Measurements from ENCODE around the gene CBX7. TPM values are rescaled to one million over a fixed set of nuclear protein-coding genes. Genes with fewer than 3 reads are reported as not detected.
A peak's percentile ranks its signal among the peaks of the same experiment; 100 is the strongest.

Gene CBX7
- total RNA-seq, 2 donors from 2014 or later: 21.5 to 82.9 TPM

DNA sequence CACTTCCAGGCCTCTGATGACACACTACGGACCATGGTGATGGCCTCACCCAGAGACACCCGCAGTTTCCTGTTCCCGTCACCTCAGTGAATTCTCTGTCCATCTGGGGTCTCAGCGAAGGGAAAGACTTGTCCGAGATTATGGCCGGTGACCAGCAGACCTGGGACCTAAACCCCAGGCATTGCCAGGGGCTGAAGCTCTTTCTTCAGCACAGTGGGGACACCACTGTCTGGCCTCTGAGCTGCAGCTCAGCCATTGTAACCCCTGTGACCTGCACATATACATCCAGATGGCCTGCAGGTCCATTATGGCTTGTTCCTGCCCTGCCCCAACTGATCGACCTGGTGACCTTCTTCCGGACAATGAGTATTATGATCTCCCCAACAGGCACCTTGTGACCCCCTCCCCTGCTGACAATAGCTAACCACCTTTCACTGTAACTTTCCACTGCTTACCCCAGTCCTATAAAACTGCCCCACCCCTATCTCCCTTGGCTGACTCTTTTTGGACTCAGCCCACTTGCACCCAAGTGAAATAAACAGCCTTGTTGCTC, 22.3 kb downstream of the CBX7 start:
- no peak overlapping the region for H3K4me3 Mint-ChIP-seq
- no peaks in the 10 kb centered on the region for H3K9me3 Mint-ChIP-seq
- no peaks in the 10 kb centered on the region for H3K27me3 Mint-ChIP-seq
- no peak for ATAC-seq (replicated peaks)
- H3K4me1 Mint-ChIP-seq: no peaks in the 10 kb centered on the region
- no peak overlapping the region for H3K27ac Mint-ChIP-seq
- no peaks in the 10 kb centered on the region for H3K36me3 Mint-ChIP-seq (ENCODE audit: low read depth)

DNA sequence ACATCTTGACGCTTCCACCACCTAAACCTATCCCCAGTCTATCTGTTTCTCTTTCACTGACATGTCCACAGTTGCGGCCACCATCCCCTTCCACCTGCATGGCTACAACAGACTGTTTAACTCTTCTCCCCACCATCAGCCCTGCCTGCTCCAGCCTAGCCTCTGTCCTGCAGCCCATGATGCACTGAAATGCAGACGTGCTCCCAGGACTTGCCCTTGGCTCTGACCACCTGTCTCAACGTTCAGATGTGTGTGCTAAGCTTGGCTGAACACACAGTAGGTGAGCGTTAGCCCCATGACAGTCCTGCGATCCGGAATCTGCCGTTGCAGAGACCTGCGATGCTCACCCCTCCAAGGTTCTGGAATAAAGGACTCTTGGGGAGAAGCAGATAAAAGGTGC, 22.7 kb downstream of the CBX7 start:
- no peaks in the 10 kb centered on the region for H3K27me3 Mint-ChIP-seq
- H3K4me1 Mint-ChIP-seq: no peaks in the 10 kb centered on the region
- no peak for ATAC-seq (replicated peaks)

DNA sequence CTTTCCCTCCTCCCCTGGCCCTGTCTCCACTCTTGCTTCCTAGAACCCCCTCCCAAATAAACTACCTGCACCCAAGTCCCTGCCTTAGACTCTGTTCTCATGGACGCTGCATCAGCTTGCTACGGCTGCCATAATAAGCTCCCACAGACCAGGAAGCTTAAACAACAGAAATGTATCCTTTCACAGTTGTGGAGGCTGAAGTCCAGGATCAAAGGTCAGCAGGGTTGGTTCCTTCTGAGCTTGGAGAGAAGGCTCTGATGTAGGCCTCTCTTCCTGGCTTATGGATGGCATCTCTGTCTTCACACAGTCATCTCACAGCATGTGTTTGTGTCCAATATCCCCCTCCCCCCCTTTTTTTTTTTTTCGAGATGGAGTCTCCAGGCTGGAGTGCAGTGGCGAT, 23.4 kb downstream of the CBX7 start:
- Mint-ChIP-seq H3K4me1 (no peaks in the 10 kb centered on the region), H3K36me3 (ENCODE audit: low read depth) (no peaks in the 10 kb centered on the region), H3K27ac (no peak overlapping the region), H3K27me3 (no peaks in the 10 kb centered on the region), H3K4me3 (no peak overlapping the region), H3K9me3 (no peaks in the 10 kb centered on the region)
- ATAC-seq (replicated peaks): no peak

More for the DNA sequence above, 22.7 kb downstream of the CBX7 start:
- no peak overlapping the region for H3K4me3 Mint-ChIP-seq
- H3K27ac Mint-ChIP-seq: no peak overlapping the region
- no peaks in the 10 kb centered on the region for H3K36me3 Mint-ChIP-seq (ENCODE audit: low read depth)
- H3K9me3 Mint-ChIP-seq: no peaks in the 10 kb centered on the region

DNA sequence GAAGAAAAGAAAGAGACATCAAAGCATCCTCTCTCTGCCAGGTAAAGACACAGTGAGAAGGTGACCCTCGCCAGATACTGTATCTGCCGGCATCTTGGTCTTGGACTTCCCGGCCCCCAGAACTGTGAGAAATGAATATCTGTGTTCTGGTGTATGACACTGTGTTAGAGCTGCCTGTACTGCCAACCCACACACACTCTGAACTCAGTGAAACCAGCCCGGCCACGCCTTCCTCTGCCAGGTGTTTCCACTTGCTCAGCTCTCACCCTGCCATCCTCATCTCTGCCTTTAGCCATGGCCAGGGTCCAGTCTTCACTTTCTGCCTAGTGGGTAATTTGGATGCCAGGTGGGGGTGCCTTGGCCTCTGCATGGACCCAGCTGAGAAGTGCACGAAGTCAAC, 24.0 kb downstream of the CBX7 start:
- Mint-ChIP-seq H3K4me3 (no peak overlapping the region), H3K9me3 (no peaks in the 10 kb centered on the region), H3K27me3 (no peaks in the 10 kb centered on the region), H3K36me3 (ENCODE audit: low read depth) (no peaks in the 10 kb centered on the region), H3K4me1 (no peaks in the 10 kb centered on the region), H3K27ac (no peak overlapping the region)
- ATAC-seq (replicated peaks): peak; percentile 74

DNA sequence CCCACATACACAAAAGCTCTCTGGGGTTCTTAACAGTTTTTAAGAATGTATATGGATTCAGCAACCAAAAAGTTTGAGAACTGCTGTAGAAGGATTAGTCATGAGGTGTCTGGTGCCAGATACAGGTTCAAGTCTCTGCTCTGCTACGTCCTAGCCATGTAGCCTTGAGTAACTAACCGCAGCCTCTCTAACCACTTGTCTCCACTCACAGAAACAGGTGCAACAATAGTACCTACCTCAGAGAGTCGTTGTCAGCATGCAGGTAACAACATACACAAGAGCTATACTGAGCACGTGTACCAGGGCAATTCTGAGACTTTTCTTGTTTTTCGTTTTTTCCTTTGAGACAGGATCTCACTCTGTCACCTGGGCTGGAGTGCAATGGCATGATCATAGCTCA, 26.9 kb downstream of the CBX7 start:
- Mint-ChIP-seq H3K4me3 (no peak overlapping the region), H3K27ac (no peak overlapping the region), H3K9me3 (no peaks in the 10 kb centered on the region), H3K36me3 (ENCODE audit: low read depth) (no peaks in the 10 kb centered on the region), H3K27me3 (no peaks in the 10 kb centered on the region), H3K4me1 (no peaks in the 10 kb centered on the region)
- ATAC-seq (replicated peaks): no peak

DNA sequence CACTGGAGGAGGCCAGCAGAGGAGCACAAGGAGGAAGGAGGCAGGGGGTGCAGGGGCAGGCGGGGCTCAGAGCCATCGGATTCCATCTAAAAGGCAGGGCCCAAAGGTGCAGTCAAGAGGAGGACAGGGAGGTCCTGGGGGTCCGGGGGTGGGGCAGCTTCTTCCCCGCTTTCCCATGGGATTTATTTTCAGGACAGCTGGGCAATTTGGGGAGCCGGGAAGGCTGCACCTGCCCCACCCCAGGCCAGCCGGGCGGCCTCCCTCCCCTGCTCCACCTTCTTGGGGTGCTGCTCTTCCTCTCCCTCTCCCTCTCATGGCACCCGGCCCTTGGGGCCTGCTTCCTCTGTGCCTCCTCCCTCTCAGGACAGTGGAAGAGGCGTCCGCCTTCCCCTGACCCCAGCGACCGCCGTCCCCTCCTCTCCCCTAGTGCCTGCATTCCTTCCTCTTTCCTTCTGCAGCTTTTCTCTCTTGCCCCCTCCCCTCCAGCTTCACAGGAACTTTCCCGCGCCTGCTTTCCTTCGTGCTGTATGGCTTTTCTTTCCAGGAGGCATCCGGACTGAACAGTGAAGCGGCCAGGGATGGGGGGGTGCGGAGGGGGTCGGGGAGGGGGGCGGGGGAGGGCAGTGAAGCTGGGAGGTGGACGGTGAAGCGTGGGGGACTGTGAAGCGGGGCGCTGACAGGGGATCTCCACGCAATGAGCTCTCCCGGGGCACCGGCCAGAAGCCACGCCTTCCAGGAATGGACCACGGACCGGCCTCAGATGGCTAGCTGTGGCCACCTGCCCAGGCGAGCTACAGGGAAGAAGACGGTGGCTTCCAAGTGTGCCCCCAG, 28.5 kb downstream of the CBX7 start:
- no peaks in the 10 kb centered on the region for H3K9me3 Mint-ChIP-seq
- no peak overlapping the region for H3K4me3 Mint-ChIP-seq
- H3K36me3 Mint-ChIP-seq (ENCODE audit: low read depth): no peaks in the 10 kb centered on the region
- no peak for ATAC-seq (replicated peaks)
- H3K4me1 Mint-ChIP-seq: no peaks in the 10 kb centered on the region
- H3K27me3 Mint-ChIP-seq: no peaks in the 10 kb centered on the region
- no peak overlapping the region for H3K27ac Mint-ChIP-seq

DNA sequence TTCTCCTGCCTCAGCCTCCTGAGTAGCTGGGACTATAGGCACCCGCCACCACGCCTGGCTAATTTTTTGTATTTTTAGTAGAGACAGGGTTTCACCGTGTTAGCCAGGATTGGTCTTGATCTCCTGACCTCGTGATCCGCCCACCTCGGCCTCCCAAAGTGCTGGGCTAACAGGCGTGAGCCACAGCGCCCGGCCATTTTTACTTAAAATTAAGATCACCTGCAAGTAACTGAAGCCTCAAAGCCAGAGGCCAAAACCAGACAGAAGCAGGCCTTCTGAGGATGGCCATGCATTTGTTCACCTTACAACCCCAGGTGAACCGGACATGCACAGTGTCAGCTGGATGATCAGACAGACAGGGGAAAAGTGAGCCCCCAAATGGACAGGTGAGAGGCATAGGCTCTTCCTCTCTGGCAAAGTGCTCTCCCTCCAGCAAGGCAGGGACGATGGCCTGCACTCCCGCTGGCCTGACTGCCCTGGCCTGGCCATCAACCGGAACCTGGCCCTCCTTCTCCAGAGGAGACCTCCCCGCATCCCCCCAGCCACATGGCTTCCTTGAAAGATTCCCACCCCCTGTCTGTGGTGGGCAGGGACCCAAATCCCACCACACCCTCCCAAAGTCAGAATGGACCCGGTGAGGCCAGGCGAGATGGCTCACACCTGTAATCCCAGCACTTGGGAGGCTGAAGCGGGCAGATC, 29.6 kb downstream of the CBX7 start:
- H3K9me3 Mint-ChIP-seq: no peaks in the 10 kb centered on the region
- ATAC-seq (replicated peaks): no peak
- H3K4me3 Mint-ChIP-seq: no peak overlapping the region
- H3K27me3 Mint-ChIP-seq: no peaks in the 10 kb centered on the region
- peaks cover 3% of the 10 kb centered on the region for H3K4me1 Mint-ChIP-seq
- H3K36me3 Mint-ChIP-seq (ENCODE audit: low read depth): no peaks in the 10 kb centered on the region
- H3K27ac Mint-ChIP-seq: no peak overlapping the region

DNA sequence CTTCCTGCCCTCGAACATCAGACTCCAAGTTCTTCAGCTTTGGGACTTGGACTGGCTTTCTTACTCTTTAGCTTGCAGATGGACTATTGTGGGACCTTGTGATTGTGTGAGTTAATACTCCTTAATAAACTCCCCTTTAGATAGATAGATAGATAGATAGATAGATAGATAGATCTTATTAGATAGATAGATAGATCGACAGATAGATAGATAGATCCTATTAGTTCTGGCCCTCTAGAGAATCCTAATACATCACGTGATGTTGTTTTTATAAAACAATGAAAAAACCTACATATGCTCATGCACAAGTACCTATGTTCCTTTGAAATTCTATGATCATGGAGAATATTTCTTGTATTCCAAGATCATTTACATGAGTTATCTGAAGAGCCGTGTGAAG, 31.5 kb downstream of the CBX7 start:
- Mint-ChIP-seq H3K27me3 (no peaks in the 10 kb centered on the region), H3K4me3 (no peak overlapping the region), H3K36me3 (ENCODE audit: low read depth) (peaks cover 7% of the 10 kb centered on the region), H3K27ac (no peak overlapping the region), H3K9me3 (no peaks in the 10 kb centered on the region), H3K4me1 (peaks cover 12% of the 10 kb centered on the region)
- ATAC-seq (replicated peaks): no peak

DNA sequence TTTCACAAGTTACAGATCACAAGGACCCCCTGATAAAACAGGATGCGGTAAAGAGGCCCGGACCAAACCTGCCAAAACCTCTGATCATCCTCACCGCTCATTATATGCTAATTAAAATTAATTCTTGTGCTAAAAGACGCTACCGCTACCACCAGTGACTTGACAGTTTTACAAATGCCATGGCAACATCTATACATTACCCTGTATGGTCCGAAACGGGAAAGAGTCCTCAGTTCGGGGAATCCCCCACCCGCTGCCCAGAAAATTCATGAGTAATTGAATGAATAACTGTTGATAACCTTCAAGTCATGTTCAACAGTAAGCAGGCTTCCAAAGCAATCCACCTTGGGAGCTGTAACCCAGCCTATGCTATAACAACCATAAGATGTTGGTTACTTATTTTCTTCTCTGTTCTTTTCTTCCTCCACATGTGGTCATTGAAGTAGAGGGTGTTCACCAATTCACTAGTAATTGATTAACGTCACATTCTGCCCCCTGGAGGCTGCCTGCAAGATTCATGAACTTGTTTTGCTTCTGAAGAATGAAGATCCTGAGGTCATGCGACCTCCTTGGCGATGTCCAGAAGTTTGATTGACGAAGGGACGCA, 34.8 kb downstream of the CBX7 start:
- Mint-ChIP-seq H3K36me3 (ENCODE audit: low read depth) (peaks cover 10% of the 10 kb centered on the region), H3K4me3 (peak overlapping the region; percentile 77)
- ATAC-seq (replicated peaks): peak; percentile 74

DNA sequence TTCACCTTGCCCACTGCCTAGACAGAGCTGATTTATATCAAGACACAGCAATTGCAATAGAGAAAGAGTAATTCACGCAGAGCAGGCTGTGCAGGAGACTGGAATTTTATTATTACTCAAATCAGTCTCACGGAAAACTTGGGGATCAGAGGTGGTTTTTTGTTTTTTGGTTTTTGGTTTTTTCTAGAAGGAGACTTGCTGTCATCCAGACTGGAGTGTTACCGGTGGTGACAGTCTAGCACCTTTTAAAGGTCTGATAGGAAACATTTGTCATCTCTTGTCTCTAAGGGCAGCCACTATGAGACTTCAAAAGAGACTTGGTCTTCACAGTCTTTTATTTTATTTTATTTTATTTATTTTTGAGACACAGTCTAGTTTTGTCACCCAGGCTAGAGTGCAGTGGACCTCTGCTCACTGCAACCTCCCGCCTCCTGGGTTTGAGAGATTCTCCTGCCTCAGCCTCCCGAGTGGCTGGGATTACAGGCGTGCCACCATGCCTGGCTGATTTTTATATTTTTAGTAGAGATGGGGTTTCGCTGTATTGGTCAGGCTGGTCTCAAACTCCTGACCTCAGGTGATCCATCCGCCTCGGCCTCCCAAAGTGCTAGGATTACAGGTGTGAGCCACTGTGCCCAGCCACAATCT, 36.4 kb downstream of the CBX7 start:
- Mint-ChIP-seq H3K4me1 (peaks cover 27% of the 10 kb centered on the region), H3K9me3 (no peaks in the 10 kb centered on the region), H3K27me3 (no peaks in the 10 kb centered on the region), H3K36me3 (ENCODE audit: low read depth) (peaks cover 10% of the 10 kb centered on the region), H3K27ac (peak overlapping the region; percentile 95), H3K4me3 (peak overlapping the region; percentile 77)
- ATAC-seq (replicated peaks): peak; percentile 43

More for the DNA sequence above, 34.8 kb downstream of the CBX7 start:
- Mint-ChIP-seq H3K4me1 (peaks cover 27% of the 10 kb centered on the region), H3K9me3 (no peaks in the 10 kb centered on the region), H3K27me3 (no peaks in the 10 kb centered on the region), H3K27ac (peak overlapping the region; percentile 95)

DNA sequence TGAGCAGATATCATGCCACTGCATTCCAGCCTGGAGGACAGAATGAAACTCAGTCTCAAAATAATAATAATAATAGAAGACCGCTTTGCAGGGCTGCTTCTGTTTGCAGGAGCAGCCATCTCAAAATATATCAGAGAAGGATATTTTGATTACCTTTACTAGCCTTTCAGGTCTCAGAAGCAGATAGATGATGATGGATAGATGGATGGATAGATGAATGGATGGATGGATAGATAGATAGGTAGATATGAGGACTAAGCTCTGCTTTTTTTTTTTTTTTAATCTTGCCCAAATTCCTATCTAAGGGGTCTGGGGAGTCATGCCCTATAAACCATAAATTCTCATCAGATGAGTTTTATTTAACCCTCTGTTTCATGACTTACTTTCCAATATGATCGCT, 36.9 kb downstream of the CBX7 start:
- peaks cover 10% of the 10 kb centered on the region for H3K36me3 Mint-ChIP-seq (ENCODE audit: low read depth)
- peak overlapping the region; percentile 95 for H3K27ac Mint-ChIP-seq
- no peaks in the 10 kb centered on the region for H3K9me3 Mint-ChIP-seq
- no peaks in the 10 kb centered on the region for H3K27me3 Mint-ChIP-seq
- H3K4me1 Mint-ChIP-seq: peaks cover 27% of the 10 kb centered on the region
- peak overlapping the region; percentile 77 for H3K4me3 Mint-ChIP-seq
- ATAC-seq (replicated peaks): no peak

DNA sequence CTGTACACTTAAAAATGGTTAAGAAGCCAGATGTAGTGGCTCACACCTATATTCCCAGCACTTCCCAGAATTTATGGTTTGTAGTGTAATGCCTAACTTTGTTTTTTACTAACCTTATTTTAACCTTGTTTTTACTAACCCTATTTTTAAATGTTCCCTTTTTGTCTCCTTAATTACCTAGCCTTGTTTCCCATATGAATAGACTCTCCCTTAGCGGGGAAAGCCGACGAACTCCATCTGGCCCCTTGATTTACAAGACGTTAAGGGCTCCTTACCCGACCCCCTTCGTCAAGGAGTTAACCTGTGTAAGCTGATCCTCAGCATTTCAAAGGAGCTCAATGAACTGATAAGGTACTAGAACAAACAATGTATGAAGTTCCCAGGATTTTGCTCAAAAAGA, 38.4 kb downstream of the CBX7 start:
- Mint-ChIP-seq H3K27me3 (no peaks in the 10 kb centered on the region), H3K27ac (peak overlapping the region; percentile 95), H3K36me3 (ENCODE audit: low read depth) (peaks cover 10% of the 10 kb centered on the region), H3K9me3 (no peaks in the 10 kb centered on the region), H3K4me3 (peak overlapping the region; percentile 24), H3K4me1 (peaks cover 27% of the 10 kb centered on the region)
- no peak for ATAC-seq (replicated peaks)

DNA sequence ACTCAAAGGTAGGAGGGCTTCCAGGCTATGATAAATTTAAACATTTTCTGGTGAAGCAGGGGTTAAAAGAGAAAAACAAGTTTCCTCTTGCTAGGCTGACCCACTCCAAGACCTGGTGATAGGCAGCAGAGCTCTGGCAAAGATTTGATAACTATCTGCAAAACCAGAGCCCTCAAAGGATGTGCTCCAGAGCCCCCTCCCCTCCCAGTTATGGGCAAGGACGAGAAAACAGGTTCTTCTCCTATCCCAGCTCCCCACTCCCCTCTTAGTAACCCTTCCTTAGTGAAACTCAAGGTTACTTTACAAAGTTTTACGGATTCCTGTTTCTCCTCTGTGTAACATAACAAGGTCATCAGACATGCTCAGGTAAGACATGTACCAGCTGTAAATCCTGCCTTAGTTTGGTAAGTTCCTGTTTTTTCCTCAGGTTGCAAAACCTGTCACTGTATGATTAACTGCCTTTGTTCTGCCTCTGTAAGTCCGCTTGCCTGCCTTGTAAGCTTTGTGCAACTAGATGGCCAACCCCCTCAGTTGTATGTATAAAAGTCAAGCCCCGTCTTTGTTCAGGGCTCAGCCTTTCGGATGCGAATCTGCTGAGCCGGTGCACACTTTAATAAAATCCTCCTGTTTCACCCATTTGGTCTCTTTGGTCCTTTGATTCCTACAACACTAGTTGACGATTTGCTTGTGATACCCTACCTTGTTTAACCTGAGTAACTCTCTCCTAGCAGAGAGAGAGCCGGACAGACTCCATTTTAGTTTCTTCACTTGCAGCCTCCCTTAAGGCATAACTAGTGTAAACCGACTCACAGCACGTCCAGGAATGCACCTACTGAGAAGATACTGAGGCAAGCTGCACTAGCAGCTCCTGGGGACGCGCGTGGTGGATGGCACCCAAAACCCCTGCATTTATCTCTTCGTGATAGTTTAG, 41.6 kb downstream of the CBX7 start:
- Mint-ChIP-seq H3K27ac (no peak overlapping the region), H3K4me1 (peaks cover 14% of the 10 kb centered on the region), H3K36me3 (ENCODE audit: low read depth) (peaks cover 3% of the 10 kb centered on the region), H3K27me3 (no peaks in the 10 kb centered on the region), H3K4me3 (no peak overlapping the region), H3K9me3 (no peaks in the 10 kb centered on the region)
- ATAC-seq (replicated peaks): no peak

All from activated T-helper 17 cell treated with anti-CD3 and anti-CD28 coated beads, Interleukin-2, amount 50 U/mL, for 72 hours (primary cell).